Esophagus muscularis mucosa (tissue), 3 donors: ENCODE results near the gene NAP1L5.

Experiments
- CTCF ChIP-seq, 3 experiments: fragments of 200-600 bp in 2 of 3; fragments of 450-650 bp in 1 of 3; sonication (generic) in 2 of 3; IDR thresholded peaks; one replicate each; pipeline ENCODE4 v1.5.1; 2017 to 2019; ENCODE audit warnings: antibody characterized with exemption in 3 of 3, mild to moderate bottlenecking in 2 of 3, moderate library complexity in 1 of 3
- POLR2A ChIP-seq: fragments of 450-650 bp; IDR thresholded peaks from one replicate; pipeline ENCODE4 v1.6.1; 2017; ENCODE audit warnings: antibody characterized with exemption, moderate library complexity, mild to moderate bottlenecking, low read depth

- TF ChIP-seq CTCF (IDR thresholded peaks at IDR 0.05) (no peak), POLR2A (no peak)
Measured at GRCh38 chr4:88742561-88742960, 44.9 kb upstream of the NAP1L5 start.
